K562 (cell line): ENCODE data around the gene UTP11. TPM values are rescaled to one million over a fixed set of nuclear protein-coding genes. Genes with fewer than 3 reads are reported as not detected.
A peak's percentile ranks its signal among the peaks of the same experiment; 100 is the strongest.

ENCODE experiments used
- ATAC-seq: fragments of 200-7000 bp; cut with Tn5 transposase; 3 replicates; pipeline ENCODE4 v1.9.1; 2020; ENCODE audit warnings: moderate library complexity
- BruUV-seq: library from RNA; stranded (reverse); fragments of 400-500 nt; replicated peaks from 2 replicates; lab custom pipeline; 2021; lab: Mats Ljungman, UMichigan
- CTCF ChIA-PET: fragments of 300-600 bp; formaldehyde crosslinking; extraction: SDS; loops from one replicate; lab custom pipeline; 2021; ENCODE audit warnings: low intra/inter-chr PET ratio; lab: Yijun Ruan, JAX
- POLR2A ChIA-PET: fragments of 300-600, 350-650 bp; sonication (Branson Sonifier 250); formaldehyde crosslinking; extraction: SDS; loops from one replicate; lab custom pipeline; 2021; ENCODE audit warnings: antibody characterized with exemption, inconsistent platforms; lab: Yijun Ruan, JAX
- DNase-seq, 4 experiments: peaks; one replicate each; pipeline versions ENCODE4 v3.0.0 to v3.0.0-alpha.2; 2011 to 2018; ENCODE audit warnings: low spot score in 3 of 4, mixed read lengths in 3 of 4; ENCODE audit errors: extremely low read depth in 1 of 4
- FAIRE-seq: peaks from 2 replicates; lab custom pipeline; 2011; peaks lifted over from hg19 to GRCh38; lab: Jason Lieb, UNC
- H2AFZ ChIP-seq: 2 replicates; pipeline ENCODE4 v1.6.0; 2011; ENCODE audit warnings: low read depth, low read length, control low read depth, inconsistent platforms
- H3K27ac ChIP-seq: fragments of 200-600 bp; 3 replicates; pipeline ENCODE4 v1.8.0; 2011; ENCODE audit warnings: low read depth, mild to moderate bottlenecking, control low read depth, inconsistent platforms, low read length, moderate library complexity, mixed read lengths; ENCODE audit errors: extremely low read depth
- H3K27me3 ChIP-seq, 2 experiments: fragments of 300-600 bp in 1 of 2; 2 replicates in 1 of 2; 3 replicates in 1 of 2; pipeline versions ENCODE4 v1.6.0 to v1.8.0; 2011; ENCODE audit warnings: inconsistent platforms in 2 of 2, low read length in 2 of 2, mild to moderate bottlenecking in 1 of 2, mixed read lengths in 1 of 2, moderate library complexity in 1 of 2; ENCODE audit not compliant: control insufficient read depth in 2 of 2, insufficient read depth in 2 of 2
- H3K36me3 ChIP-seq: fragments of 300-600 bp; 3 replicates; pipeline ENCODE4 v1.8.0; 2011; ENCODE audit warnings: mild to moderate bottlenecking, low read length, inconsistent platforms; ENCODE audit not compliant: control insufficient read depth, insufficient read depth
- H3K4me1 ChIP-seq, 2 experiments: fragments of 200-600 bp in 1 of 2; replicated peaks in 1 of 2; 2 replicates in 1 of 2; 3 replicates in 1 of 2; pipeline versions ENCODE4 v1.5.1 to v1.8.0; 2011; ENCODE audit warnings: inconsistent platforms in 2 of 2, low read length in 2 of 2, mild to moderate bottlenecking in 1 of 2, mixed read lengths in 1 of 2, moderate library complexity in 1 of 2; ENCODE audit not compliant: control insufficient read depth in 2 of 2, insufficient read depth in 2 of 2
- H3K4me2 ChIP-seq: 2 replicates; pipeline ENCODE4 v1.6.1; 2011; ENCODE audit warnings: low read length, control low read depth, inconsistent platforms, mixed read lengths; ENCODE audit not compliant: insufficient read depth
- H3K4me3 ChIP-seq: fragments of 200-600 bp; sonication (generic), shearing (Covaris generic); 2 replicates; pipeline ENCODE4 v1.5.1; 2016; ENCODE audit warnings: control low read depth, inconsistent platforms
- H3K79me2 ChIP-seq: fragments of 200-600 bp; 3 replicates; pipeline ENCODE4 v1.8.0; 2011; ENCODE audit warnings: low read length, inconsistent platforms; ENCODE audit not compliant: control insufficient read depth, insufficient read depth
- H3K9ac ChIP-seq, 2 experiments: 2 replicates each; pipeline versions ENCODE4 v1.6.0 to v1.6.1; 2011; ENCODE audit warnings: low read depth in 2 of 2, low read length in 2 of 2, control low read depth in 1 of 2, inconsistent platforms in 1 of 2, mild to moderate bottlenecking in 1 of 2, mixed read lengths in 1 of 2; ENCODE audit not compliant: insufficient read depth in 1 of 2
- H3K9me1 ChIP-seq: one replicate; pipeline ENCODE4 v1.6.0; 2011; ENCODE audit warnings: inconsistent platforms, mild to moderate bottlenecking, low read length, moderate library complexity; ENCODE audit not compliant: control insufficient read depth, insufficient read depth
- H3K9me3 ChIP-seq: replicated peaks from 2 replicates; pipeline ENCODE4 v1.5.1; 2011; ENCODE audit warnings: low read depth, low read length, inconsistent platforms; ENCODE audit not compliant: control insufficient read depth, insufficient read depth
- H4K20me1 ChIP-seq: replicated peaks from 2 replicates; pipeline ENCODE4 v1.6.1; 2011; ENCODE audit warnings: low read length, inconsistent platforms, mixed read lengths; ENCODE audit not compliant: control insufficient read depth, insufficient read depth
- EGR1 ChIP-seq: fragments of 450-650 bp; conservative IDR thresholded peaks from 2 replicates; pipeline ENCODE4 v1.6.1; 2017; ENCODE audit warnings: mild to moderate bottlenecking
- HCFC1 ChIP-seq: IDR thresholded peaks from 2 replicates; pipeline ENCODE4 v1.6.1; 2012; ENCODE audit warnings: low read depth, low read length, improper control_type of control experiment
- HEY1 ChIP-seq: fragments of 250-450 bp; sonication (Bioruptor Pico); IDR thresholded peaks from 2 replicates; pipeline ENCODE4 v1.5.0; 2020; ENCODE audit warnings: mild to moderate bottlenecking, moderate library complexity, borderline replicate concordance
- HNRNPUL1 ChIP-seq: fragments of 200-400 bp; formaldehyde crosslinking; IDR thresholded peaks from 2 replicates; pipeline ENCODE4 v1.6.1; 2017; ENCODE audit warnings: low read length
- NCOA1 ChIP-seq: fragments of 450-650 bp; IDR thresholded peaks from 2 replicates; pipeline ENCODE4 v1.6.1; 2016; ENCODE audit warnings: low read depth
- POLR2G ChIP-seq: fragments of 200-400 bp; formaldehyde crosslinking; IDR thresholded peaks from 2 replicates; pipeline ENCODE4 v1.6.1; 2017; ENCODE audit warnings: low read depth, mild to moderate bottlenecking, antibody characterized with exemption, low read length, moderate library complexity
- PRPF4 ChIP-seq: fragments of 200-400 bp; formaldehyde crosslinking; IDR thresholded peaks from one replicate; pipeline ENCODE4 v1.6.1; 2017; ENCODE audit warnings: low read length, low read depth, mild to moderate bottlenecking; ENCODE audit not compliant: insufficient read depth, poor library complexity, severe bottlenecking
- TCF3 ChIP-seq: sonication (generic); formaldehyde crosslinking; IDR thresholded peaks from 2 replicates; pipeline ENCODE4 v1.4.0; 2020; ENCODE audit warnings: mild to moderate bottlenecking, missing genetic modification reagents
- THRAP3 ChIP-seq: fragments of 450-650 bp; IDR thresholded peaks from 2 replicates; pipeline ENCODE4 v1.6.1; 2016; ENCODE audit warnings: mild to moderate bottlenecking, inconsistent platforms, borderline replicate concordance
- ZNF224 ChIP-seq: sonication (generic); formaldehyde crosslinking; IDR thresholded peaks from 2 replicates; pipeline ENCODE4 v1.8.0; 2022; ENCODE audit warnings: mild to moderate bottlenecking, missing genetic modification reagents
- WGBS: fragments of 100-300 bp; shearing (Covaris generic); methylation state at CpG from one replicate; pipeline ENCODE4 v1.1.6; 2016; ENCODE audit warnings: low coverage, mixed read lengths; ENCODE audit not compliant: insufficient coverage; ENCODE audit errors: missing lambda C conversion rate; 5-methylcytosine and 5-hydroxymethylcytosine counted together
- in situ Hi-C: fragments of 300-500 bp; cut with MboI; formaldehyde crosslinking; loops from 4 replicates; pipeline ENCODE4 v1.15.0; 2018; ENCODE audit warnings: inconsistent platforms, mixed read lengths
- intact Hi-C: fragments of 100-400 bp; cut with micrococcal nuclease; formaldehyde crosslinking; loops from 2 replicates; pipeline ENCODE4 v1.14.2; 2022
- polyA plus RNA-seq, 8 experiments: library from polyadenylated mRNA; depleted of rRNA in 4 of 8; stranded (reverse) in 5 of 8; unstranded in 3 of 8; fragments of >200 nt; fragmentation: Nextera tagmentation in 2 of 8; fragmentation: Illumina TruSeq in 1 of 8; extraction: Ambion mirVana in 2 of 8; extraction: Trizol in 1 of 8; gene quantifications; 2 replicates each; pipeline versions ENCODE4 v1.2.1 to v1.2.3, GENCODE V29; 2011 to 2014; ENCODE audit warnings: inconsistent platforms in 1 of 8, missing spikeins in 1 of 8
- total RNA-seq, 7 experiments: library from RNA; depleted of rRNA in 6 of 7; stranded (reverse); fragments of >200 nt in 6 of 7; fragmentation: Illumina TruSeq in 2 of 7; extraction: Trizol in 2 of 7; gene quantifications; 2 replicates each; pipeline versions ENCODE4 v1.2.1 to v1.2.3, GENCODE V29; 2011 to 2021; ENCODE audit warnings: low replicate concordance in 1 of 7
- TF ChIP-seq, protein P1 (sequence below), 2 experiments: fragments of 450-650 bp in 1 of 2; sonication (generic) in 1 of 2; formaldehyde crosslinking in 1 of 2; IDR thresholded peaks; 2 replicates each; pipeline versions ENCODE4 v1.7.1 to v1.9.0; 2016 to 2022; ENCODE audit warnings: inconsistent platforms in 1 of 2, mild to moderate bottlenecking in 1 of 2, missing genetic modification reagents in 1 of 2
- TF ChIP-seq, protein P2 (sequence below): fragments of 250-450 bp; sonication (Bioruptor Pico); IDR thresholded peaks from 2 replicates; pipeline ENCODE4 v1.8.0; 2021; ENCODE audit warnings: moderate library complexity, mild to moderate bottlenecking, inconsistent platforms

Gene UTP11
- total and polyA plus RNA-seq, 9 of the 15 experiments (the other 6 are each of a cell fraction or from before 2014, with no cell fraction given): 91.1 to 378 (median 221) TPM

DNA sequence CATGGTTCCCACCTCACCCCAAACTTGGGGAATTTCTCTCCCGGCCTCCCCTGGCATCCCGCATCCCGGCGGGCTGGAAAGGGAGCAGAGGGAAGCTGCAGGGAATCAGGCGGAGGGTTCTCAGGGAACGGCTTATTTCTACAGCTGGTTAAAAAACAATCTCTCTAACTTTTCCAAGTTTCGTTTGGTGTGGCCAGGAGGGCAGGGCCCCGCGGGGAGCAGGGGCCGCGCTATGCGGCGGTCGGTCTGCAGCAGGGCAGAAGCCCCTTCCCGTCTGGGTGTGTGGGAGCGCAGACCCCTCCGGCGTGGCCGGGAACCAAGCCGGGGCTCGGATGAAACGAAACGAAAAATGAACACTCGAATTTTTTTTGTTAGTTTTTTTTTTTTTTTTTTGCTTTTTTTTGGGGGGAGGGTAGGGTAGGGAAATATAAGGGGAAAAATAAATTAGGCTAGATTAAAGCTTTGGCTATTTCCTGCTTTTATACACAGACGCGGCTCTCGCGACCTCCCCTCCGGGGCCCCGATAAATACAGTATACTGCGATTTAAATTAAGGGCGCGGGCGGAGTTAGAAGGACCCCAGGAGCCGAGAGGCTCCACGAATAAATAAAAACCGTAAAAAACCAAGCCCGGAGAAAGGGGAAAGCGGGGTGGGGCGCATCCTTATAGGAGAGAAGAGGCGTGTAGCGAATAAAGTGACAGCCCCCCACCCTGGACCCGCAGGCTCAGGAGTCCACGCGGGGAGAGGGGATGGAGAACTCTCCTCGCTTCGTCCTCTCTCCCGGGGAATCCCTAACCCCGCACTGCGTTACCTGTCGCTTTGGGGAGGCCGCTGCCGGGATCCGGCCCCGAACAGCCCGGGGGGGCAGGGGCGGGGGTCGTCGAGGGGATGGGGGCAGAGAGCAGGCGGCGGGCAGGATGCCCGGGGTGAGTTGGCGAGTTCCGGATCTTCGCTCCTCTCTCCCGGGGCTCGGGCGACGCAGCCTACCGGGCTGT lies 32.0 kb downstream of the UTP11 start:
- Histone ChIP-seq H3K36me3 (no peaks in the 10 kb centered on the region), H3K27ac (no peak overlapping the region), H3K9me3 (no peaks in the 10 kb centered on the region), H3K9me1 (peaks cover 5% of the 10 kb centered on the region), H3K4me2 (no peak overlapping the region), H2AFZ (no peak overlapping the region), H3K27me3 (peaks cover 29 to 56% of the 10 kb centered on the region in 2 experiments; a peak in 4 of 5 replicates), H3K9ac (peak overlapping the region in 1 of 2 experiments; percentile 61; a peak in 1 of 4 replicates), H4K20me1 (peaks cover 12% of the 10 kb centered on the region; the same call in 1 of the 2 replicates), H3K4me3 (no peak overlapping the region), H3K4me1 (peaks cover 0 to 30% of the 10 kb centered on the region in 2 experiments; a peak in 2 of 5 replicates), H3K79me2 (no peaks in the 10 kb centered on the region)
- DNase-seq (no peak), ATAC-seq (no peak), FAIRE-seq (no peak)
- intact Hi-C loops (loop anchor here (10.0 kb wide), 1 partner anchor 540 kb away; no protein-coding TSS in a partner anchor), in situ Hi-C loops (loop anchor here (5.0 to 25.0 kb wide), 2 partner anchors 543 to 788 kb away; no protein-coding TSS in a partner anchor)
- no TSS peak for BruUV-seq
- ChIA-PET CTCF (no interaction called here), POLR2A (no interaction called here)
- 40% methylated on average over 40 of the region's 70 CpGs for WGBS
- TF ChIP-seq ZNF224 (CRISPR knock-in tag) (no peak), EGR1 (no peak), NCOA1 (no peak), HNRNPUL1 (no peak), HEY1 (CRISPR knock-in tag) (no peak), HCFC1 (no peak), PRPF4 (no peak), POLR2G (no peak), TCF3 (CRISPR knock-in tag) (no peak), THRAP3 (no peak)
- TF ChIP-seq, protein P1, sequence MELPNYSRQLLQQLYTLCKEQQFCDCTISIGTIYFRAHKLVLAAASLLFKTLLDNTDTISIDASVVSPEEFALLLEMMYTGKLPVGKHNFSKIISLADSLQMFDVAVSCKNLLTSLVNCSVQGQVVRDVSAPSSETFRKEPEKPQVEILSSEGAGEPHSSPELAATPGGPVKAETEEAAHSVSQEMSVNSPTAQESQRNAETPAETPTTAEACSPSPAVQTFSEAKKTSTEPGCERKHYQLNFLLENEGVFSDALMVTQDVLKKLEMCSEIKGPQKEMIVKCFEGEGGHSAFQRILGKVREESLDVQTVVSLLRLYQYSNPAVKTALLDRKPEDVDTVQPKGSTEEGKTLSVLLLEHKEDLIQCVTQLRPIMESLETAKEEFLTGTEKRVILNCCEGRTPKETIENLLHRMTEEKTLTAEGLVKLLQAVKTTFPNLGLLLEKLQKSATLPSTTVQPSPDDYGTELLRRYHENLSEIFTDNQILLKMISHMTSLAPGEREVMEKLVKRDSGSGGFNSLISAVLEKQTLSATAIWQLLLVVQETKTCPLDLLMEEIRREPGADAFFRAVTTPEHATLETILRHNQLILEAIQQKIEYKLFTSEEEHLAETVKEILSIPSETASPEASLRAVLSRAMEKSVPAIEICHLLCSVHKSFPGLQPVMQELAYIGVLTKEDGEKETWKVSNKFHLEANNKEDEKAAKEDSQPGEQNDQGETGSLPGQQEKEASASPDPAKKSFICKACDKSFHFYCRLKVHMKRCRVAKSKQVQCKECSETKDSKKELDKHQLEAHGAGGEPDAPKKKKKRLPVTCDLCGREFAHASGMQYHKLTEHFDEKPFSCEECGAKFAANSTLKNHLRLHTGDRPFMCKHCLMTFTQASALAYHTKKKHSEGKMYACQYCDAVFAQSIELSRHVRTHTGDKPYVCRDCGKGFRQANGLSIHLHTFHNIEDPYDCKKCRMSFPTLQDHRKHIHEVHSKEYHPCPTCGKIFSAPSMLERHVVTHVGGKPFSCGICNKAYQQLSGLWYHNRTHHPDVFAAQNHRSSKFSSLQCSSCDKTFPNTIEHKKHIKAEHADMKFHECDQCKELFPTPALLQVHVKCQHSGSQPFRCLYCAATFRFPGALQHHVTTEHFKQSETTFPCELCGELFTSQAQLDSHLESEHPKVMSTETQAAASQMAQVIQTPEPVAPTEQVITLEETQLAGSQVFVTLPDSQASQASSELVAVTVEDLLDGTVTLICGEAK (IDR thresholded peaks at IDR 0.05): no peak
- TF ChIP-seq, protein P1 (CRISPR knock-in tag; IDR thresholded peaks at IDR 0.05): no peak
- TF ChIP-seq, protein P2, sequence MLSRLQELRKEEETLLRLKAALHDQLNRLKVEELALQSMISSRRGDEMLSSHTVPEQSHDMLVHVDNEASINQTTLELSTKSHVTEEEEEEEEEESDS (CRISPR knock-in tag): no peak
